Astrocyte (in vitro differentiated cells and primary cell): ENCODE measurements around the gene MROH8.

ENCODE experiments used
- EZH2 ChIP-seq: IDR thresholded peaks from 2 replicates; pipeline ENCODE4 v1.6.1; 2012; ENCODE audit warnings: mild to moderate bottlenecking, low read length, inconsistent platforms; ENCODE audit not compliant: insufficient read depth
- TF ChIP-seq, protein P1 (sequence below): IDR thresholded peaks from 2 replicates; pipeline ENCODE4 v1.5.1; 2011; ENCODE audit warnings: low read depth, mild to moderate bottlenecking, inconsistent platforms, low read length, moderate library complexity; ENCODE audit not compliant: insufficient read depth

GRCh38 chr20:37095108-37095598 is 84.2 kb downstream of the MROH8 start:
- TF ChIP-seq, protein P1, sequence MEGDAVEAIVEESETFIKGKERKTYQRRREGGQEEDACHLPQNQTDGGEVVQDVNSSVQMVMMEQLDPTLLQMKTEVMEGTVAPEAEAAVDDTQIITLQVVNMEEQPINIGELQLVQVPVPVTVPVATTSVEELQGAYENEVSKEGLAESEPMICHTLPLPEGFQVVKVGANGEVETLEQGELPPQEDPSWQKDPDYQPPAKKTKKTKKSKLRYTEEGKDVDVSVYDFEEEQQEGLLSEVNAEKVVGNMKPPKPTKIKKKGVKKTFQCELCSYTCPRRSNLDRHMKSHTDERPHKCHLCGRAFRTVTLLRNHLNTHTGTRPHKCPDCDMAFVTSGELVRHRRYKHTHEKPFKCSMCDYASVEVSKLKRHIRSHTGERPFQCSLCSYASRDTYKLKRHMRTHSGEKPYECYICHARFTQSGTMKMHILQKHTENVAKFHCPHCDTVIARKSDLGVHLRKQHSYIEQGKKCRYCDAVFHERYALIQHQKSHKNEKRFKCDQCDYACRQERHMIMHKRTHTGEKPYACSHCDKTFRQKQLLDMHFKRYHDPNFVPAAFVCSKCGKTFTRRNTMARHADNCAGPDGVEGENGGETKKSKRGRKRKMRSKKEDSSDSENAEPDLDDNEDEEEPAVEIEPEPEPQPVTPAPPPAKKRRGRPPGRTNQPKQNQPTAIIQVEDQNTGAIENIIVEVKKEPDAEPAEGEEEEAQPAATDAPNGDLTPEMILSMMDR, result no peak
- no peak for TF ChIP-seq EZH2
